IMR-90 (cell line): Measurements from ENCODE around the gene PGPEP1. TPM values are rescaled to one million over a fixed set of nuclear protein-coding genes. Genes with fewer than 3 reads are reported as not detected.

ENCODE experiments used
- ATAC-seq: fragments of 200-7000 bp; cut with Tn5 transposase; 2 replicates; pipeline ENCODE4 v1.9.1; 2020; ENCODE audit warnings: low read depth, mild to moderate bottlenecking, moderate library complexity
- BruUV-seq: library from RNA; stranded (reverse); fragments of 400-500 nt; replicated peaks from 2 replicates; lab custom pipeline; 2021; lab: Mats Ljungman, UMichigan
- CTCF ChIA-PET: fragments of 300-600 bp; formaldehyde crosslinking; extraction: SDS; loops from one replicate; lab custom pipeline; 2021; ENCODE audit warnings: antibody characterized with exemption; lab: Yijun Ruan, JAX
- POLR2A ChIA-PET: fragments of 300-600 bp; sonication (Branson Sonifier 250); formaldehyde crosslinking; loops from one replicate; lab custom pipeline; 2022; ENCODE audit warnings: antibody characterized with exemption; ENCODE audit not compliant: unreplicated experiment; lab: Charles Lee
- DNase-seq: peaks from one replicate; pipeline ENCODE4 v3.0.0; 2013
- H2AFZ ChIP-seq: replicated peaks from 2 replicates; pipeline ENCODE3; 2013; ENCODE audit warnings: low read length, mild to moderate bottlenecking; ENCODE audit not compliant: poor library complexity
- H2AK5ac ChIP-seq: 2 replicates; pipeline ENCODE4 v1.6.1; 2013; ENCODE audit warnings: low read depth, low read length, inconsistent platforms
- H2AK9ac ChIP-seq: replicated peaks from 2 replicates; pipeline ENCODE3; 2013; ENCODE audit warnings: mild to moderate bottlenecking, low read depth, low read length, moderate library complexity; ENCODE audit not compliant: poor library complexity
- H2BK120ac ChIP-seq: 2 replicates; pipeline ENCODE4 v1.6.1; 2013; ENCODE audit warnings: low read depth, low read length, inconsistent platforms
- H2BK15ac ChIP-seq: 3 replicates; pipeline ENCODE4 v1.6.1; 2013; ENCODE audit warnings: low read depth, low read length, inconsistent platforms
- H2BK20ac ChIP-seq: 2 replicates; pipeline ENCODE4 v1.6.1; 2013; ENCODE audit warnings: low read depth, mild to moderate bottlenecking, inconsistent platforms, low read length, moderate library complexity
- H2BK5ac ChIP-seq: 2 replicates; pipeline ENCODE4 v1.6.1; 2013; ENCODE audit warnings: mild to moderate bottlenecking, low read depth, low read length, inconsistent platforms; ENCODE audit not compliant: poor library complexity, severe bottlenecking
- H3K14ac ChIP-seq: replicated peaks from 2 replicates; pipeline ENCODE4 v1.6.1; 2013; ENCODE audit warnings: low read depth, low read length, inconsistent platforms
- H3K18ac ChIP-seq: 2 replicates; pipeline ENCODE4 v1.6.1; 2013; ENCODE audit warnings: low read depth, low read length, control low read depth
- H3K23ac ChIP-seq: 2 replicates; pipeline ENCODE4 v1.6.1; 2013; ENCODE audit warnings: low read depth, low read length, inconsistent platforms
- H3K27ac ChIP-seq: 2 replicates; pipeline ENCODE4 v1.5.1; 2013; ENCODE audit warnings: mild to moderate bottlenecking, control low read depth, low read length; ENCODE audit not compliant: insufficient read depth
- H3K27me3 ChIP-seq: 2 replicates; pipeline ENCODE4 v1.6.1; 2013; ENCODE audit warnings: low read length; ENCODE audit not compliant: control insufficient read depth, insufficient read depth
- H3K36me3 ChIP-seq: 2 replicates; pipeline ENCODE4 v1.6.1; 2013; ENCODE audit warnings: low read length, mixed read lengths; ENCODE audit not compliant: control insufficient read depth, insufficient read depth
- H3K4ac ChIP-seq: 2 replicates; pipeline ENCODE4 v1.6.1; 2013; ENCODE audit warnings: low read depth, low read length, inconsistent platforms
- H3K4me1 ChIP-seq: 2 replicates; pipeline ENCODE4 v1.6.1; 2013; ENCODE audit warnings: low read length, mixed read lengths; ENCODE audit not compliant: control insufficient read depth, insufficient read depth
- H3K4me2 ChIP-seq: 2 replicates; pipeline ENCODE4 v1.6.1; 2013; ENCODE audit warnings: low read depth, mild to moderate bottlenecking, control low read depth, low read length, moderate library complexity
- H3K4me3 ChIP-seq: 2 replicates; pipeline ENCODE4 v1.5.1; 2013; ENCODE audit warnings: low read depth, mild to moderate bottlenecking, control low read depth, low read length, moderate library complexity; ENCODE audit not compliant: insufficient read depth
- H3K56ac ChIP-seq: 2 replicates; pipeline ENCODE4 v1.6.1; 2013; ENCODE audit warnings: low read length, inconsistent platforms; ENCODE audit not compliant: insufficient read depth; ENCODE audit errors: extremely low read depth
- H3K79me1 ChIP-seq, 2 experiments: 2 replicates each; pipeline ENCODE4 v1.6.1; 2013; ENCODE audit warnings: low read length in 2 of 2, inconsistent platforms in 1 of 2, low read depth in 1 of 2
- H3K9ac ChIP-seq: 2 replicates; pipeline ENCODE4 v1.6.1; 2013; ENCODE audit warnings: low read depth, low read length, control low read depth
- H3K9me1 ChIP-seq: 2 replicates; pipeline ENCODE4 v1.6.1; 2013; ENCODE audit warnings: low read length, inconsistent platforms; ENCODE audit not compliant: insufficient read depth
- H3K9me3 ChIP-seq: 2 replicates; pipeline ENCODE4 v1.6.1; 2013; ENCODE audit warnings: low read length; ENCODE audit not compliant: control insufficient read depth, insufficient read depth
- H4K20me1 ChIP-seq: 2 replicates; pipeline ENCODE4 v1.6.1; 2013; ENCODE audit warnings: low read length, inconsistent platforms; ENCODE audit not compliant: insufficient read depth
- H4K5ac ChIP-seq: 2 replicates; pipeline ENCODE4 v1.6.1; 2013; ENCODE audit warnings: mild to moderate bottlenecking, low read depth, low read length, control low read depth
- H4K8ac ChIP-seq, 2 experiments: 2 replicates each; pipeline ENCODE4 v1.6.1; 2013; ENCODE audit warnings: low read depth in 2 of 2, low read length in 2 of 2, control low read depth in 1 of 2, inconsistent platforms in 1 of 2
- H4K91ac ChIP-seq: 2 replicates; pipeline ENCODE4 v1.6.1; 2013; ENCODE audit warnings: low read depth, low read length, inconsistent platforms; ENCODE audit not compliant: insufficient read depth
- BHLHE40 ChIP-seq: fragments of 150-350 bp; IDR thresholded peaks from 2 replicates; pipeline ENCODE4 v1.6.1; 2016; ENCODE audit warnings: mild to moderate bottlenecking, low read depth, low read length
- FOS ChIP-seq: fragments of 150-350 bp; IDR thresholded peaks from 2 replicates; pipeline ENCODE4 v1.6.1; 2016; ENCODE audit warnings: low read depth, low read length
- MAZ ChIP-seq: IDR thresholded peaks from 2 replicates; pipeline ENCODE4 v1.6.1; 2012; ENCODE audit warnings: low read depth, mild to moderate bottlenecking, low read length, improper control_type of control experiment, moderate library complexity, borderline replicate concordance
- RAD21 ChIP-seq: IDR thresholded peaks from 2 replicates; pipeline ENCODE4 v1.6.1; 2012; ENCODE audit warnings: low read length, improper control_type of control experiment
- RCOR1 ChIP-seq: IDR thresholded peaks from 2 replicates; pipeline ENCODE4 v1.6.1; 2012; ENCODE audit warnings: mild to moderate bottlenecking, low read length, improper control_type of control experiment; ENCODE audit not compliant: insufficient replicate concordance
- RFX5 ChIP-seq: IDR thresholded peaks from 2 replicates; pipeline ENCODE4 v1.8.0; 2012; ENCODE audit warnings: low read depth, mild to moderate bottlenecking, low read length, moderate library complexity
- WGBS, 2 experiments: methylation state at CpG; one replicate each; pipeline versions ENCODE4 v1.1.5 to v1.1.7; 2013; ENCODE audit warnings: missing lambda C conversion rate in 2 of 2; ENCODE audit not compliant: insufficient read length in 1 of 2; ENCODE audit errors: extremely low coverage in 2 of 2; 5-methylcytosine and 5-hydroxymethylcytosine counted together
- dilution Hi-C: fragments of 300-500 bp; cut with HindIII; formaldehyde crosslinking; loops from one replicate; pipeline ENCODE4 v1.14.3; 2018; ENCODE audit warnings: low sequenced_read_pairs; ENCODE audit not compliant: unreplicated experiment
- in situ Hi-C: fragments of 300-500 bp; cut with MboI; formaldehyde crosslinking; loops from 3 replicates; pipeline ENCODE4 v1.14.3; 2019; ENCODE audit warnings: low sequenced_read_pairs, inconsistent platforms, mixed read lengths
- intact Hi-C: fragments of 100-400 bp; cut with micrococcal nuclease; formaldehyde crosslinking; loops from 2 replicates; pipeline ENCODE4 v1.10.0; 2022
- polyA plus RNA-seq, 3 experiments: library from polyadenylated mRNA; depleted of rRNA; stranded (reverse); fragments of >200 nt; gene quantifications; 2 replicates each; pipeline ENCODE4 v1.2.3, GENCODE V29; 2012; ENCODE audit warnings: low replicate concordance in 1 of 3
- total RNA-seq: library from RNA; depleted of rRNA; stranded (reverse); fragments of >200 nt; gene quantifications from 2 replicates; pipeline ENCODE4 v1.2.3, GENCODE V29; 2012

PGPEP1 gene
- total and polyA plus RNA-seq, 2 of the 4 experiments (the other 2 are of a cell fraction), result 11.8 to 14.3 TPM

DNA sequence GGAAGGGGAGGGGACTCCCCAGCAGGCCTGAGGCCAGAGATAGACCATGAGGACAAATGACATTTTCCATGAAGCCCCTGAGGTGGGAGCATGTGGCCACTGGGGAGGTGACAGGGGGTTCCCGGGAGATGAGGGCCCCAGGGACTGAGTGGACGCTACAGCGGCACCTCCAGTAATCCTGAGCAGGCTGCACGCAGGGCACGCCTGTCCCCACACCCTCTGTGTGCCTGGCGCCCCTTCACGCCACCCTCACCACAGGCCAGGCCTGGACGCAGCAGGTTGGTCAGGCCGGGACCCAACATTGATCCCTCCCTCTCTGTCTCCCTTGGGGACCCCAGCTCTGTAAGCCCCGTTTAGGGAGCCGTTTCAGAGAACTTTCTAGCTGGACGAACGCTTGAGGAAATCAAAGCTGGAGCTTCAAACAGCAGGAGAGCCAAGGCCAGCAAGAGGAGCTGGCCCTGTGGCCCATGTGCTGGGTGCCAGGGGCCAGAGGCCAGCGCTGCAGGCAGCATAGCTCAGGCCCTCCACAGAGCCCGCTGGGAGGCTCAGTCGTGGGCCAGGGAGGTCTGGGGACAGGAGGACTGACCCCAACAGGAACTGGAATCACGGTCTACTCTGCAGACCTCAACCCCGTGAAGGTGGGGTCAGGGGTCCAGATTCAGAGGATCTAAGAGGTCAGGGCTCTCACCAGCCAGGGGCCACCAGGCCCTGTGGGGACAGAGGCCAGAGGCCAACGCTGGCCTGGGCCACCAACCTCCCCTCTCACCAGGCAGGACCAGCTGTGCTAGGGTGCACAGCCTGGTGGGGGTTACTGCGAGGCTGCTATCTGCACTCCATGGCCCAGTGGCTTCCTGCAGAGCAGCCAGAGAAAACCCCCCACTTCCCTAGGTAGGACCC is 32.1 kb upstream of the PGPEP1 start (continued):
- TF ChIP-seq MAZ (no peak), BHLHE40 (no peak)

DNA sequence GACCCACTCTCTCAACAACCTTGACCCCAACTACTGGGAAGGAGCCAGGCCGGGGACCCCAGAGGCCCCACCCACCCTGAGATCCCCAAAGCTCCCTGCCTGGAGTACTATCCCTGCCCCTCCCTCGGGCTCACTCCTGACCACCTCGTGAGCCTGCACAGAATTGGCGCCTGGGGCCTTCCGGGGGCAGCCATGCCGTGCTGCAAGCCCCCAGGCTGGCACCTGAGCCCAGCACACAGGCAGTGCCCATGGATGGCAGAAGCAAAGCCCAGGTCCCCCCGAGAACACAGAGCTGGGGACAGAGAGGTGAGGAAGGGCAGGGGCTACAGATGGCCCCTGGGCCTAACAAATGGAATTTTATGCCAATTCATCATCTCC is 31.5 kb upstream of the PGPEP1 start:
- intact Hi-C loops, result no loop called here
- in situ Hi-C loops, result no loop called here
- no peak overlapping the region for H2BK120ac ChIP-seq
- peaks cover 3 to 29% of the 10 kb centered on the region in 2 experiments; a peak in 3 of 4 replicates for H3K79me1 ChIP-seq
- ChIA-PET POLR2A (no interaction called here), CTCF (no interaction called here)
- H2AK5ac ChIP-seq, result no peak overlapping the region
- H3K4ac ChIP-seq, result no peak overlapping the region
- no peak overlapping the region for H4K8ac ChIP-seq
- H3K4me3 ChIP-seq, result no peak overlapping the region
- no peak overlapping the region for H2AFZ ChIP-seq
- peaks cover 16% of the 10 kb centered on the region for H3K4me1 ChIP-seq
- H2BK20ac ChIP-seq, result no peak overlapping the region
- H3K4me2 ChIP-seq, result no peak overlapping the region
- H3K9me1 ChIP-seq, result no peaks in the 10 kb centered on the region
- H2BK5ac ChIP-seq, result no peak overlapping the region
- no peak overlapping the region for H3K14ac ChIP-seq
- no peaks in the 10 kb centered on the region for H4K20me1 ChIP-seq
- DNase-seq (no peak), ATAC-seq (no peak)
- BruUV-seq, result no TSS peak
- H2AK9ac ChIP-seq, result no peak overlapping the region
- H2BK15ac ChIP-seq, result no peak overlapping the region
- H3K36me3 ChIP-seq, result peaks cover 31% of the 10 kb centered on the region
- no peak overlapping the region for H4K91ac ChIP-seq
- H3K23ac ChIP-seq, result no peak overlapping the region
- no peak overlapping the region for H3K9ac ChIP-seq
- 83% methylated on average over 5 of the region's 7 CpGs; no CpG with 5 or more reads in 1 of the 2 experiments for WGBS, 2 experiments
- H3K27me3 ChIP-seq, result no peaks in the 10 kb centered on the region
- no peak overlapping the region for H3K18ac ChIP-seq
- H4K5ac ChIP-seq, result no peak overlapping the region
- TF ChIP-seq FOS (no peak), RCOR1 (no peak), RAD21 (no peak), BHLHE40 (no peak), RFX5 (no peak)
- no peak overlapping the region for H3K56ac ChIP-seq
- no peaks in the 10 kb centered on the region for H3K9me3 ChIP-seq
- no peak overlapping the region for H3K27ac ChIP-seq
- dilution Hi-C loops, result no loop called here
